ENCODE measurements around the gene MRPL38.

MRPL38 gene

DNA sequence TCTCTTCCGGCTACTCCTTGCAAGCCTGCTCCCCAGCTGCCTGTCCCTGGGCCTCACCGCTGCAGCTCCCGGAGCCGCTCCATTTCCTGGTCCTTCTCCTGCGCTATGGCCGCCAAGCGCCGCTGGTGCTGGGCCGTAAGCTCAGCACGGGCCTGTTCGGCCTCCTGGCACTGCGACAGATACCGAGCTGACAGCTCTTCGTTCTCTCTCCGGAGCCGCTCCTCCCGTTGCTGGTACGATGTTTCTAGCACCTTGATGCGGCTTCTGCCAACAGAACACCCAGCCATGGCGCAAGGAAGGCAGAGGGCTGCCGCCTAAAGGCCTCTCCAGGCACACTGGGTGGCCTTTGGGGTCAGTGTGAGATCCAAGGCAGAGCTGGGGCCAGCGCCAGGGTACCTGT is 14.9 kb upstream of the MRPL38 start:
- no peak for DNase-seq (ENCODE audit: low read depth in 2 of 2)

DNA sequence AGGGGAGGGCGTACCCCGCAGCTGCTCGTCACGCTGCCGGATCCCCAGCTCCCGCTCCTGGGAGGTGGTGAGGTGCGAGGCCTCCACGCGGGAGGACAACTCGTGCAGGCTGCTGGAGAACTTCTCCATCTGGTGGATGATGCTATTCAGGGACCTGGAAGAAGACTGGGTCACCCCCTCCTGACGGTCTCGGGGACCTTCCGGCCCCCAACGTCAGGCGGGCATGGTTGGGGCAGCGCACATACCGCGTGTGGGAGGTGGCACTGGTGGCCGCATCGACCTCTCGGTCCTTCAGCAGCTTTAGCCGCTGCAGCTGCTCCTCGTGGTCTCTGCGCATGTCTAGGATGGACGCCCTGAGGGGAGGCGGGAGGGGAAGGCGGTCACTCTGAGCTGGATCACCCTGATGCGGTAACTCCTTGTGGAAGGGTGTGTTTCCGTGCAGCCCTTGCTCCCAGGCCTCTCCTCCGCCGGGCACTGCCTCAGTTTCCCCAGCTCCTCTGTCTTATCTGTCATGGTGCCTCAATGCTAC is 13.3 kb upstream of the MRPL38 start:
- no peak for DNase-seq (ENCODE audit: low read depth in 2 of 2)

DNA sequence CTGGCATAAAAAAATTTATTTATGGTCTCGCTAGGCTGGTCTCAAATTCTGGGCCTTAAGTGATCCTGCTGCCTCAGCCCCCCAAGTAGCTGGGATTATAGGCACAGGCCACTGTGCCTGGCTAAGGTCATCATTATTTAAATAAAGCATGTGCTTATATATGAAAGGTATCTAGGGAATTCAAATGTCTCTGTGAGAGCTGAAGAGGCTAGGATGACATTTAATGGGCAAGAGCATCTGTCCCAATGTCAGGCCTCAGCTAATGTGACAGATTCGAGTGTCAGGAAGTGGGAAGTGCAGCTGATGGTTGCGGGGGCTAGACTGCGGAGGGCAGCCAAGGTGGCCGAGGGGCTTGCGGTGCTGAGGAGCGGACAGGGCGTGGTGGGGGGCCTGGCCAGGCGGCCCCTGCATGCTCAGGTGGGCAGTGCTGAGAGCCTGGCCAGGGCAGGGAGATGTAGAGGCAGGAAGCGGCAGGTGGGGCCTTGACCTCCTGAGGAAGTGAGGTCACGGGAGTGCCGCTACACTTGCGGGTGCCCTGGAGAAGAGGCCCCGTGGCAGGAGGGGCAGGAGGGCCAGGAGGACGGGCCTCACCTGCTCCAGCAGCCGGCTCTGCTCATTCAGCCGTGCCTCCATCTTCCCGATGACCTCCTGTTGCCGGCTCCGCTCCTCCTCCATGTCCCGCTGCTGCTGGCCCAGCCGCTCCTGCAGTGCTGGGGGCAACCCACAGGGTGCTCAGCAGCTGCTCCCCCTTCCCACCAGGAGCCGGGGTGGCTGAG is 12.6 kb upstream of the MRPL38 start:
- no peak for DNase-seq (ENCODE audit: low read depth in 2 of 2)

DNA sequence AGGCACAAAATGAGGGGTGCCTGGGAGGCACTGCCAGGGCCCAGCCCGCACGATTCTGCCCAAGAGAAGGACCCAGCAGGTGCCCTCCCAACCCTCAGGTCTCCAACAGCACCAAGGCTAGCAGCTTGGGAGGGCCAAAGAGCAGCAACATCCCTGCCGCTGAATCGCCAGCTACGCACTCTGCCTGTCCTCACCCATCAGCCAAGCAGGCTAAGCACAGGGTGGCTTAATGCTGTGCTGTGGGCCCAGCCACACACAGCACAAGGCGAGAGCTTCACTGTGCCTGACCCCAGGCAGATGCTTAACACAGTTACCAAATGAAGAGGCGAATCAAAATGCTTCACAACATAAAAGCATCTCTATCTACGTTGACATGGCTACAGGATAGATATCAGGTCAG is 10.6 kb upstream of the MRPL38 start:
- no peak for DNase-seq (ENCODE audit: low read depth in 2 of 2)

DNA sequence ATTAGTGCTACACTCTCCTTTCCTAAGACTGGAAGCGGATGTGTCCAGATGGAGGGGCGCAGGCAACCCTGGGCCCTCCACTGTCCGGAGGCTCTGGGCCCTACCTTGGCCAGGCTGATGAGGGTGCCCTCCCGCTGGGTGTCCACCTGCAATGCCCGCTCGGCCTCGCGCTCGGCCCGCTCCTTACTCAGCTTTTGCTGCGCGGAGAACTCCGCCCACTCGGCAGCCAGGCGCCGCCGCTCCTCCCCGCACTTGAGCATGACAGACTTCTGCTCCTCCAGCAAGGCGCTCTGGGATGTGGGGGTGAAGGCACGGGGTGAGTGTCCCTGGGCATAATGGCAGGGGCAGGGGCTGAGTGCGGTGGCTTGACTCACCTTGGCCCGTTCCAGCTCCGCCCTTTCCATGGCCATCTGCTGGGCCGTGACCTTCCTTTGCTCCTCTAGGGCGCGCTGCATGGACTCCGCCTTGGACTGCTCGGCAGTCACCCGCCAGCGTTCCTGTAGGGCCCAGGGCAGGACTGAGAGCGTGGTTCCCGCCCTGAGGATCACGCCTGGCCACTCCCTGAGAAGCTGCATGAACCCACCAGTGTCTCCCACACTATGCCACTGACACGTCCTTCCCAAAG is 10.1 kb upstream of the MRPL38 start:
- DNase-seq (ENCODE audit: low read depth in 2 of 2): no peak

DNA sequence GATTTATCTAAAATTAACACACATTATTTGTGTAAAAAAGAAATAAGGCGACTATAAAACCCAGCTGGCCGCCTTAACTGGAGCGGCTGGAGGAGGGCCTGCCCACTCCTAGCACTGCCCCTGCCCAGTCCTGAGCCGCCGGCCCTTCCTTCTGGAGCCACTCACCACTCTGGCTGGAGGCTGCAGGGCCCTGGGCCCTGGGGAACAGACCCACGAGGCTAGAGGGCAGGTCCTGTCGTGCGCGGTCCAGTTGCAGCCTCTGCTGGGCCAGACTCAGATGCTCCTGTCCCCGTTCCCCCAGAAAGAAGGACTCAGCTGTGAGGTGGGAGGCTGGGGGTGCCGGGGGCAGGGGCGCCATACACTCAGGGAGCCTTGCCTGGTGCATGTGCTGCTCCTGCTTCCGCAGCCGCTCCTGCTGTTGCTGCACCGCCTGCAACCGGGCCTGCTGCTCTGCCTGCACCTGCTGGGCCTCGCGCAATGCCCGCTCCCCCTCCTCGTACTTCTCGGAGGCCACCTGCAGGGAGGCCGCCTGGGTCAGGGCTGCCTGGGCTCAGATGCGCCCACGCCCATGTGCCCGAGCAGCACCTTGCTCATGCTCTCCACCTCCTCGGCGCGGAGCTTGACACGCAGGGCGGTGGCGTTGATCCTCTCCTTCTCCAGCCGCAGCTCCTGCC is 9.0 kb upstream of the MRPL38 start:
- no peak for DNase-seq (ENCODE audit: low read depth in 2 of 2)

DNA sequence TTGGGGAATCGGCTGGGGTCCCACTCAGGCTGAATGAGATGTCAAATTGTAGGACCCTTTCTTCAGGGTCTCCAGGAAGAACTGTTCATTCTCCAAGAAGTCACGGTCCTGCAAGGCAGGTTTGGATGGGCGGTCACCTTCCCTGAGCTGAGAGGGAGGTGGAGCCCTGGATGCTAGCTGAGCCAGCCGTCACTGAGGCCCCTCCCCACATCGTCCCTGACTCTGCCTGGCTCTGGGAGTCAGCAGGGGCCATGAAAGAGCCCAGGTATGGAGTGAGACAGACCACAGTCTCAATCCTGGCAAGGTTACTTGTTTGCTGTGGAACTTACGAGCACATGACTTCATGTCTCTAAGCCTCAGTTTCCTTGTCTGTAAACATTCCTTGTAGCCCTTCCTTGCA is 6.0 kb upstream of the MRPL38 start:
- DNase-seq (ENCODE audit: low read depth in 2 of 2): no peak

DNA sequence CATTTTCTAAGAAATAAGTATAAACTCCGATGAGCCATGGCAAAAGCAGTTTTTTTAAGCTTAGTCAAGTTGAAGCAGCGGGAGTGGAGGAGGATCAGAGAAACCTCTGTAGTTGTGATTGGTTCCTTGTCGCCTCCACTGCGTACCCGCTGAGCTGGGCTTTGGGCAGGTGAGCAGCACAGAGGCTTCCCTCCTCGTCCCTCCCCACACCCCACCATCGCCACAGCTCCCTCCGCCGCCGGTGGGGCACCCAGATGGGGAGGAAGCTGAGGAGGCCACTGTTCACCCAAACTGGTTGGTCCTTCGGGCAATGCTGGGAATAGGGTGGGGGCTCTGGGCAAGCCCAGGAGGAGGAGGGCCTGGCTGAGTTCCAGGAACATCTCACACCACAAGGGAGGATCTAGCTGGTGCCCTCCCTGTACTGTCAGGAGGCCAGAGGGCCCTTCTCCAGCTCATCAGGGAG is 5.2 kb upstream of the MRPL38 start:
- DNase-seq (ENCODE audit: low read depth in 2 of 2): no peak

DNA sequence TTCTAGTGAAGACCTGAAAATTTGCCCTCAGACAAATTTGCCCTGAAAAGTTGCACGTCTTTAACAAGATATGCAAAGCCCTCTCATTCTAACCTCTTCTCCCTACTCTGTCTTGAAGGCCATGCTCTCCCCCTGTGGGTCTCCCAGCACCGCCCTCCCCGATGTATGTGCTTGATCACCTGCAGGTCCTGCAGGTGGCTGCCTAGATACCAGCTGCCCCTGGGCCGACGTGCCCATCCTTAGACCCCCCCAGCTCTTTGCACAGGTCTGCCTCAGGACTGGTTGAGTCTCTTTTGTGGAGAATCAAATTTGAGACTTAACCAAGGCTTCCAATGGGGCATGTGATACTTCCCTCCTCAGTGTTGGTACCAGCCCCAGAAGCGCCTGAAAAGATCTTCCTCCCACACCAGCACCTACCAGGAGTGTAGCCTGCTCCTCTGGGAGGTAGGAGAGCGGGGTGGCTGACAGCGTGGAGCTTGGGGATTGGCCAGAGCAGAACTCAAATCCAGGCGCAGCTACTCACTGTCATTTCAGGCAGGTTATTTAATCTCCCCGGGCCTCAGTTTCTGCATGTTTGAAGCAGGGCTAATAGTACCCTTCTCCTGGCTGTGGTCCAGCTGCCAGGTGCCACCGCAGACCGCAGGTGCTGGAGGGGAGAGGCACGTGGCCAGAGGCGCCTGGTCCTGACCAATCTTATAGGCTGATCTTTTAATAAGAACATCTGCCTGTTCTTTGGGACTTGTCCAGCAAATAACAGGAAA is 4.5 kb upstream of the MRPL38 start:
- no peak for DNase-seq (ENCODE audit: low read depth in 2 of 2)

DNA sequence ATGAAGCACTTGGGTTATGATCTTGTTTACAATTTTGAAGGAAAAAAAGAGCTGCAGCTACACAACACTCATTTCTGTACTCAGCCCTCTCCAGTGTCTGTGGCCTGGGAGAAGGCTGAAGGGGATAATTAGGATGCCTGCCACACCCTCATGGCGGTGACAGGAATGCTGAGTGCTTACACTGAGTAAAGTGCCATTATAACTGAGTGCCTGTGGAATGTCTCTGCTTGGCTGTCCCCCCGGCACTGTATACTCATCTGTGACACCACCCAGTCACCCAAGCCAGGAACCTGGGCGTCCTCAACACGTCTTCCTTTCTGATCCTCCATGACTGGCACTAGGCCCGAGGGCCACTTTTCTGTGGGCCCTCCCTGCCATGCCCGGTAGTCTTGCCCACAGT is 3.5 kb upstream of the MRPL38 start:
- no peak for DNase-seq (ENCODE audit: low read depth in 2 of 2)

DNA sequence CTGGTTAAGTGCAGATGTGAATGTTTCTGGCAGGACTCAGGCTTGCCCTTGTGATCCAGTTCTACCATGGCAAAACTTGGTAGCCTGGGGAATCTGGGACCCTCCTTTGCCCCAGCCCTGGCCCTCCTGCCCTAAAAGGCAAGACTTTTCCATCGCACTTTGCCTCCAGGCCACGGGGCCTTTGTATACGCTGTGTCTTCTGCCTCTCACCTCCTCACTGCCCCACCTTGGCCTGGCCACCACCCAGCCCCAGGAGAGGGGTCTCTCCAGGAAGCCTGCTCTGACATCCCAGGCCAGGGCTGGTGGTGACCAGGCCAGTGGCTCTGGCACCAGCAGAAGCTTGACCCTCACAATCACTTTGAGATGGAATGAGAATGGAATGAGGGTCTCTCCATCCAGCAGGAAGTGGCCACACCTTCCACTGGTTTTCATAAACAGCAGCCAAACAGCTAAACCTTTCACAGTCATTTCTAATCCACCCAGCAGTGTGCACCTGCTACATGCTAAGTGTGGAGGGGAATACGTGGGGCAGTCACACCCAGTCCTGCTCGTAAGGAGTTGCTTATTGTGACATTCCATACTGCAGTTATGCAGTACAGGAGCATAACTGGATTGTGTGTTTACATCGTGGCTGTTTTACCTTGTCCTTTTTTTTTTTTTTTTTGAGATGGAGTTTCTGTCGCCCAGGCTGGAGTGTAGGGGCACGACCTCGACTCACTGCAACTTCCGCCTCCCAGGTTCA is 1.6 kb upstream of the MRPL38 start:
- DNase-seq (ENCODE audit: low read depth in 2 of 2): no peak

DNA sequence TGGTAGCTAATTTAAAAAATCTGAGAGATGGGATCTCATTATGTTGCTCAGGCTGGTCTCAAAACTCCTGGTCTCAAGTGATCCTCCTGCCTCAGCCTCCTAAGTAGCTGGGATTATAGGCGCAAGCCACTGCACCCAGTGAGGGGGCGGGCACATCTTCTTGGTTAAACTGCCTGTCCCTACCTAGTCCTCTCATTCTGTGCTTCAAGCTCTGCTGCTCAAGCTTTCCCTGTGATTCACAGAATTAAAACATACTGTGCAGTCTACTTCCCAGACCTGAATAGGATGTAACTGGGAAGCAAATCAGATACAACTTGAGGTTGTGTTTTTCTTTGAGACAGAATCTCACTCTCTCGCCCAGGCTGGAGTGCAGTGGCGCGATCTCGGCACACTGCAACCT is 2.3 kb downstream of the MRPL38 start:
- no peak for DNase-seq (ENCODE audit: low read depth in 2 of 2)

DNA sequence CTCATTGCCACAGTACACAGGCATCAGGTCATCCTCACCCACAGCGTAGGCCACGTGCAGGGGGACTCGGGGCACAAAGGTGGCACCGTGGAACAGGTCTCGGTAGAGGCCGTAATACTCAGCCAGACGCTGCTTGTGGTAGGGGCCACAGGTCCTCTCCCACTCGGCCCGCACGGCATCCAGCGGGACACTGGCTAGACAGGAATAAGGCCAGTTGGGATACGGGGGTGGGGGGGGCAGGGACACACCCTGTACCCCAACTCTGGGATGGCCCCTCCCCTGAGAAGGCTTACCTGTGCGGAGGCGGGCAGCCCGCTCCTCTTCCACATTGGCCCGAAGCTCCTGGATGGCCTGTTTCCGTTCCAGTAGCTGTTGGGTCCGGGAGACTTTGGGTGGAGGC is 3.0 kb downstream of the MRPL38 start:
- DNase-seq (ENCODE audit: low read depth in 2 of 2): no peak

DNA sequence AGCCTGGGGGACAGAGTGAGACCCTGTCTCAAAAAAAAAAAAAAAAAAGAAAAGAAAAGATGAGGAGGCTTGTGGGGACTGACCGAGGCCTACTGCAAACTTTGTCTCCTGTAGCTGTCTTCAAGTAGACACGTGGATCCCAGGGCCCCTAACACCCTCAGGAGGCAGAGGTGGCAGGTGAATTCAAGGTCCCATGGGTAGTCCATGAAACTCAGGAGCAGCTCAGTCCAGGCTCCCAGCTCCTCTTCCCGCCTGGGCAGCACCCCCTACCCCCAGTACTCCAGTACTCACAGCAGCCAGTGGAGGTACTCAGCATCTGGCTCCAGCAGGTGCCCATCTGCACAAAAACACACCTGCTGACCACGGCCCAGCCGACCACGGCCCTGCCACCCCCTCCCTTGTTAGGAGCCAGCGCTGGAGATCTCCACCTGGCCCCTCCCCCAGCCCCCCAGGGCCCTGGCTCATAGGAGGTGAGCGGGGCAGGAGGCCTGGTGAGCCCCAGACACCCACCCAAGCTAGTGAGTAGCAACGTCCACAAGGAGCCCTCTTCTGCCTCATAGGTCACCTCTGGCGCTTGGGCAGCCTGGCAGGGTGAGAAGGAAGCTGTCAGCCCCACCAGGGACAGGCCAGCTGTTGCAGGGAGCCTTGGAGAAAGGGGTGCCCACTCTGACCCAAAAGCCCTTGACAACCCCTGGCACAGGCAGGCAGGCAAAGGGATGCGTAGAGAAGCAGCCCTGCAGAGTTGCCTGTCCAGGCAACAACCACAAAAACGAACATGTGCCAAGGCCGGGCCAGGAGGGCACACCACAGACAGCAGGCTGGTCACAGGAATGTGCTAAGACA is 3.8 kb downstream of the MRPL38 start:
- no peak for DNase-seq (ENCODE audit: low read depth in 2 of 2)

DNA sequence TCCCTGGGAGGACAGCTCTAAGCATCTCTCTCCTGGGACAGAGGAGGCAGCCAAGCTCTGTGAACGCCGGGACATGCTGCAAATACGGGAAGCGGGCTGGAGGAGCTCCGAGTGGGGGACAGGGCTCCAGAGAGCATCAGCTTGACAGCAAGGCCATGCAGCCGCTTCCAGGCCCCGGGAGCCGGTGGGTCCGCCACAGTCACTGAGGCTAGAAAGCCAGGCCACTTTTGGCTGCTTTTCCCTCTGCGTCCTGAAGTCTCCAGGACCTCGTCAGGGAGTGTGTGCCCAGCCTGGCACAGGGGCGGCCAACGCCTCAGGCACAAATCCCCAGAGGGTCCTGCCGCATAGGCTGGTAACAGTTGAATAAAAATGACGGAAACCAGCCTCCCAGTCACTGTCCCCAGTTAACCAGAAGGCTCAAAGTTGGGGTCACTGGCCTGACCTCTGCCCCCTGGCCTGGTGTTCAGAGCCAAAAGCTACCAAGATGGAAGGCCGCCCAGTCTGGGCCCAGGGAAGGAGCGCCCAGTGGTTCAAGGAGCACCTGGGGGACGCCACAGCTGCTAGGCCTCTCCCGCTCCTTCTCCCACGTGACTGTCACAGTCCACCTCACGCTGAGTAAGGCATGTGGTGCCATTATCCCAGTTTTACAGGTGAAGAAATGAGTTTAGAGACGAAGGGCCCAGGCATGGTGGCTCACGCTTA is 4.8 kb downstream of the MRPL38 start:
- no peak for DNase-seq (ENCODE audit: low read depth in 2 of 2)

DNA sequence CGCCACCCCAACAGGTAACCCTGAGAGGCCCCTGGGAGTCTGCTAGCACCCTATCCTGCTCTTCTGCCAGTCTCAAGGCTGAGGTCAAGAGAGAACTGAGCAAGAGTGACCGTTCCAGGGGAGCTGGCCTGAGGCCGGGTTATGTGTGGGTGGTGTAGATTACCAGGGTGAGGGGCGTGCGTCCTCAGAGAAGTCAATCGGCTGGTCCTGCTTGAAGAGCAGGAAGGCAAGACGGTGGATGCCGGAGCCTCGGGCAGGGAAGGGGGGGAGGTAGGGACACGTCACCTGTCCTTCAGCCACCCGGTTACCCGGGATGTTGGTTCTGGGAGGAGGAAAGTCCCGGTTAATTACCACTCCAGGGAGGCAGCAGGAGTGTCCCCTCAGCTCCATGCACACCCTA is 5.3 kb downstream of the MRPL38 start:
- DNase-seq (ENCODE audit: low read depth in 2 of 2): no peak

DNA sequence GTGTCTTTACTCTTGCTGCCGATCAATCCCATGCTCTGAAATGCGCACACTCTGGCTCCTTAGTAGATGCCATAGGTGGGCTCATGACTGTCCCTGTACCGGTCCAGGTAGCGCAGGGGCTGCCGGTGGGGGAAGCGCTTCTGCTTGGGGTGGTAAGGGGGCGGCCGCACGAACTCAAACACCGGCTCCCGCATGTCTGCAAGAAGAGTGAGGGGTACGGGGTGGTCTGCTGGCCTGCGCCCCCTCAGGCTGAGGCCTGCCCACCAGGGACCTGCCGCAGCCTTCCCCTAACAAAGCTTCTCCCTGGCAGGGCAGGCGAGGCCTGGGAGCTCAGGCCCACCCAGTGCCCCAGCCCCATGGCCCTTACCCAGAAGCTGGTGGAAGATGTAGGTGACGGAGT is 5.9 kb downstream of the MRPL38 start:
- DNase-seq (ENCODE audit: low read depth in 2 of 2): no peak

DNA sequence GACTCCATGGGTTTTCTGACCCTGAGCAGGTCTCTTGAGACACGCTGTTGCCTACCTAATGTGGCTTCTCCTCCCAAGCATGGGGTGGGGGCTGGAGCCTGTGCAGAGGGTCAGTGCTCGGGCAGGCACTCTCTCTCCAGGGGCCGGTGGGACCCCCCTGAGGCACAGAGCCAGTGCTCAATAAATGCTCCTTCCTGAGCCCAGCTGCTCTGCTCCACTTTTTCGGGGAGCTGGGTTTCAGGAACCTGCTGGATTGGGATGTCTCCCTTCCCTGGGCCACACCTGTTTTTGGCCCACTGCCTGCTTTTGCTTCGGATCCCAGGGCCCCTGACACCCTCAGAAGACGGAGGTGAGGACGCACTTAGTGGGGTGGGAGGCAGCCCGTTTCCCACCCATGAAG is 6.6 kb downstream of the MRPL38 start:
- no peak for DNase-seq (ENCODE audit: low read depth in 2 of 2)

DNA sequence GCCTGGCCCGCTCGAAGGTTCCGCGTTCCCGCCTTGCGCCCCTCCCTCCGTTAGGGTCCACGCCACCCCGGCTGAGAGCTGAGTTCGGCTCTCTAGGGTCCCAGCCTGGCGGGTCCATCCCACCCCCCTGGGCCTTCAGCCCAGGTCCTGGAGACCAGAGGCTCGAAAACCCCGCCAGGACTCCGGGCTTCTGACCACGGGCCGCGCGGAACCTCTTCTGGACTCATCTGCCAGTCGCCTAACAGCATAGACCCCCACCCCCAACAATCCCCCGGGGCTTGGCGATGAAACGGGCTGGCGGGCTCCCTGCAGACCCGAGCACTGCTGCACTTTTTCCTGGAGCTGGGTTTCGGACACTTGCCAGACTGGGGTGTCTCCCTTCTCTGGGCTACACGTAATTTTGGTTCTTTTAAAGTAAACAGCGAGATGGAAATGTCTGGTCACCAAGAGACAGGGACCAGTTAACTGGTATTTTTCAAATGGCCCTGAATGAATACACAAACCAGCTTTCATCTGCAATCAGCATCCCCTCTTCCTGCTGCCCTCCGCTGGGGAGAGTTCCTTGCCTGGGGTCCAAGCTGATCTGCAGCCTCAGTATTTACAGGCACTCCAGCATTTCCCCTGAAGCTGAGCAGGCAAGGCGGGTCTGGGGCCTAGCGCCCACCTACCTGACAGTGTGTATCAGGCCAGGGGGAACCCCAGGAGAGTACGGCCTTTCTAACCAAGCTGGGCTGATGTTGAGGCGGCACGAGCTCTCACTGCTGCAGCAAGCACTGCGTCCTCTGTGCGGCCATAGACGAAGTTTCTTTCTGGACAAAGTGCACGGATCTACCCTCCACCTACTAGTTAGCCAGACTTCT is 7.3 kb downstream of the MRPL38 start:
- DNase-seq (ENCODE audit: low read depth in 2 of 2): no peak
